OCI-LY3 (cell line): ENCODE data around the gene SLCO2A1.

Experiments
- CTCF ChIP-seq: fragments of 200-600, 300-600 bp; sonication (generic); IDR thresholded peaks from 2 replicates; pipeline ENCODE4 v1.5.1; 2014; ENCODE audit warnings: antibody characterized with exemption, low read length, low read depth
- EZH2phosphoT487 ChIP-seq: fragments of 200-600 bp; shearing (Covaris generic); IDR thresholded peaks from 2 replicates; pipeline ENCODE4 v1.6.1; 2018; ENCODE audit warnings: antibody characterized with exemption, mixed run types, low read depth

- TF ChIP-seq CTCF (no peak), EZH2phosphoT487 (no peak)
Measured at GRCh38 chr3:133884054-133884886, 145.5 kb downstream of the SLCO2A1 start.
